Measurements from ENCODE around the gene IL17F.

Gene IL17F

GRCh38 chr6:52284460-52285176, 40.3 kb upstream of the IL17F start, which contains the start of gene MCM3:
TSS of gene MCM3 (minus strand) at chr6:52284742. CDS start at chr6:52284674, 68 bp downstream.
- TF ChIP-seq CTCF (IDR thresholded peaks at IDR 0.05; ENCODE audit: control insufficient read depth, extremely low read depth, insufficient read depth) = no peak

GRCh38 chr6:52284131-52284459, 39.8 kb upstream of the IL17F start:
- no peak for TF ChIP-seq CTCF (IDR thresholded peaks at IDR 0.05; ENCODE audit: control insufficient read depth, extremely low read depth, insufficient read depth)
- DNase-seq (ENCODE audit: low read depth) = no peak
- H3K4me3 ChIP-seq (ENCODE audit: low read depth, low read length) = peak overlapping the region; percentile 88

More at GRCh38 chr6:52284460-52285176, 40.3 kb upstream of the IL17F start, which contains the start of gene MCM3:
- DNase-seq (ENCODE audit: low read depth) = peak; percentile 98
- H3K4me3 ChIP-seq (ENCODE audit: low read depth, low read length) = peak within 1 kb of the TSS; percentile 88

- no peak for TF ChIP-seq CTCF (IDR thresholded peaks at IDR 0.05; ENCODE audit: control insufficient read depth, extremely low read depth, insufficient read depth)
- no peak for DNase-seq (ENCODE audit: low read depth)
- H3K4me3 ChIP-seq (ENCODE audit: low read depth, low read length) = peak overlapping the region; percentile 88
These were observed 38.8 kb upstream of the IL17F start for GRCh38 chr6:52283111-52283510.

- no peak overlapping the region for H3K4me3 ChIP-seq (ENCODE audit: low read depth, low read length)
- no peak for TF ChIP-seq CTCF (IDR thresholded peaks at IDR 0.05; ENCODE audit: control insufficient read depth, extremely low read depth, insufficient read depth)
- no peak for DNase-seq (ENCODE audit: low read depth)
These were observed 31.8 kb upstream of the IL17F start for GRCh38 chr6:52276130-52276529.

GRCh38 chr6:52271852-52272460, 27.7 kb upstream of the IL17F start:
- DNase-seq (ENCODE audit: low read depth) = no peak
- no peak for TF ChIP-seq CTCF (IDR thresholded peaks at IDR 0.05; ENCODE audit: control insufficient read depth, extremely low read depth, insufficient read depth)
- H3K4me3 ChIP-seq (ENCODE audit: low read depth, low read length) = no peak overlapping the region

GRCh38 chr6:52263709-52264540, 19.6 kb upstream of the IL17F start:
- peak; percentile 98 for TF ChIP-seq CTCF (IDR thresholded peaks at IDR 0.05; ENCODE audit: control insufficient read depth, extremely low read depth, insufficient read depth)
- peak; percentile 19 for DNase-seq (ENCODE audit: low read depth)
- no peak overlapping the region for H3K4me3 ChIP-seq (ENCODE audit: low read depth, low read length)

All from LNCaP clone FGC (cell line).